Neural cell (in vitro differentiated cells): Measurements from ENCODE around the gene ANKRD29. TPM values are rescaled to one million over a fixed set of nuclear protein-coding genes. Genes with fewer than 3 reads are reported as not detected.

Experiments
- H2AFZ ChIP-seq: fragments of 200-600, 300-800 bp; sonication (generic), shearing (Covaris generic); 2 replicates; pipeline ENCODE4 v1.6.0; 2014; ENCODE audit warnings: low read depth, mild to moderate bottlenecking, antibody characterized with exemption, low read length, moderate library complexity
- H3F3A ChIP-seq: fragments of 200-600 bp; shearing (Covaris generic); 2 replicates; pipeline ENCODE4 v1.6.1; 2016; ENCODE audit warnings: mild to moderate bottlenecking, moderate library complexity, mixed read lengths, antibody characterized with exemption, low read length; ENCODE audit not compliant: insufficient read depth, poor library complexity, severe bottlenecking
- H3K27ac ChIP-seq: fragments of 200-600, 300-800 bp; sonication (generic), shearing (Covaris generic); 2 replicates; pipeline ENCODE4 v1.5.1; 2014; ENCODE audit warnings: mild to moderate bottlenecking, low read length, moderate library complexity
- H3K27me3 ChIP-seq: fragments of 300-800, 200-600 bp; sonication (generic), shearing (Covaris generic); 2 replicates; pipeline ENCODE4 v1.6.0; 2014; ENCODE audit warnings: mild to moderate bottlenecking, low read depth, low read length, moderate library complexity; ENCODE audit not compliant: insufficient read depth
- H3K36me3 ChIP-seq: fragments of 300-800, 200-600 bp; sonication (generic), shearing (Covaris generic); 2 replicates; pipeline ENCODE4 v1.5.1; 2014; ENCODE audit warnings: mild to moderate bottlenecking, antibody characterized with exemption, low read length, moderate library complexity; ENCODE audit not compliant: insufficient read depth
- H3K4me2 ChIP-seq: fragments of 300-800, 200-600 bp; sonication (generic), shearing (Covaris generic); 2 replicates; pipeline ENCODE4 v1.6.0; 2014; ENCODE audit warnings: mild to moderate bottlenecking, low read length
- H3K4me3 ChIP-seq: fragments of 300-800, 200-600 bp; sonication (generic), shearing (Covaris generic); 2 replicates; pipeline ENCODE4 v1.5.1; 2014; ENCODE audit warnings: mild to moderate bottlenecking, low read length, moderate library complexity
- H3K79me2 ChIP-seq: fragments of 200-600 bp; shearing (Covaris generic); replicated peaks from 2 replicates; pipeline ENCODE4 v1.6.0; 2014; ENCODE audit warnings: mild to moderate bottlenecking, low read length, moderate library complexity; ENCODE audit not compliant: insufficient read depth
- H3K9ac ChIP-seq: fragments of 300-800, 200-600 bp; sonication (generic), shearing (Covaris generic); 2 replicates; pipeline ENCODE4 v1.6.1; 2016; ENCODE audit warnings: mild to moderate bottlenecking, low read length, mixed read lengths
- H3K9me2 ChIP-seq: fragments of 200-600 bp; shearing (Covaris generic); 2 replicates; pipeline ENCODE4 v1.6.1; 2016; ENCODE audit warnings: mild to moderate bottlenecking, low read length, mixed read lengths; ENCODE audit not compliant: insufficient read depth
- H3K9me3 ChIP-seq: fragments of 200-600, 300-800 bp; sonication (generic), shearing (Covaris generic); 2 replicates; pipeline ENCODE4 v1.6.1; 2016; ENCODE audit warnings: mild to moderate bottlenecking, mixed run types, low read length, moderate library complexity, mixed read lengths
- H4K20me1 ChIP-seq: fragments of 200-600 bp; shearing (Covaris generic); 2 replicates; pipeline ENCODE4 v1.6.1; 2016; ENCODE audit warnings: mild to moderate bottlenecking, mixed run types; ENCODE audit not compliant: insufficient read depth
- EP300 ChIP-seq: fragments of 450-650 bp; conservative IDR thresholded peaks from 2 replicates; pipeline ENCODE4 v1.6.1; 2014; ENCODE audit warnings: antibody characterized with exemption, mild to moderate bottlenecking, moderate library complexity; ENCODE audit not compliant: poor library complexity, severe bottlenecking
- EZH2 ChIP-seq: fragments of 200-600, 300-800 bp; shearing (Covaris generic), sonication (generic); IDR thresholded peaks from 2 replicates; pipeline ENCODE4 v1.6.1; 2014; ENCODE audit warnings: antibody characterized with exemption, low read length, borderline replicate concordance, mild to moderate bottlenecking; ENCODE audit not compliant: insufficient read depth, poor library complexity, severe bottlenecking
- polyA plus RNA-seq: library from polyadenylated mRNA; depleted of rRNA; stranded (reverse); fragments of >200 nt; gene quantifications from 2 replicates; pipeline ENCODE4 v1.2.3, GENCODE V29; 2014
- small RNA-seq, 3 experiments: library from RNA; depleted of rRNA; stranded (forward); fragments of <200 nt; gene quantifications; one replicate each; pipeline ENCODE3, GENCODE V24; 2012
- TF ChIP-seq, protein P1 (sequence below): IDR thresholded peaks from 2 replicates; pipeline ENCODE4 v1.6.1; 2012; ENCODE audit warnings: borderline replicate concordance
- TF ChIP-seq, protein P2 (sequence below): fragments of 450-650 bp; IDR thresholded peaks from 2 replicates; pipeline ENCODE4 v1.5.1; 2014; ENCODE audit warnings: antibody characterized with exemption, mild to moderate bottlenecking, moderate library complexity; ENCODE audit not compliant: poor library complexity, severe bottlenecking

Gene ANKRD29
- polyA plus RNA-seq, 1 donor from 2014 or later, result 4.9 TPM

DNA sequence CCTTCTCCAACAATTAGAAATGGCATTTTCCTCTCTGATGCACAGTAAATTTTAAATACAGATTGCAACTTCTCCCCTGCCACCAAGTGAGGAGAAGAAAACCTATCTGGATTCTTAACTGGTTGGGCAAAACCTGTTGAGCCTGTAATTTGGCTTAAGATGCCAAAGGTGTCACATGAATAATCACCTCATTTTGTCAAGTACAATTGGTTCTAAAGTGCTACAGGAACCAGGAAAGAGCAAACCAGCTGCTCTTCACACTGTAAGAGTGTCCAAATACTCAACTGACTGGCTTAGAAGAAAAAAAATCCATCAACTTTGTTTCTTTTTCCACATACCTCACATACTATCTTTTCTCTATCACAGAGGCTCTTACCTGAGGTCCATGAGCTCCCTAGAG lies 111.8 kb downstream of the ANKRD29 start:
- Histone ChIP-seq H4K20me1 (no peaks in the 10 kb centered on the region), H3K4me2 (no peak overlapping the region), H3K27me3 (no peaks in the 10 kb centered on the region), H3K4me3 (no peak overlapping the region), H2AFZ (no peak overlapping the region), H3K9ac (no peak overlapping the region), H3K79me2 (no peaks in the 10 kb centered on the region), H3K9me3 (no peaks in the 10 kb centered on the region), H3F3A (no peaks in the 10 kb centered on the region), H3K27ac (no peak overlapping the region), H3K9me2 (no peaks in the 10 kb centered on the region), H3K36me3 (peaks cover 4% of the 10 kb centered on the region)
- TF ChIP-seq EP300, result no peak
- TF ChIP-seq, protein P1, sequence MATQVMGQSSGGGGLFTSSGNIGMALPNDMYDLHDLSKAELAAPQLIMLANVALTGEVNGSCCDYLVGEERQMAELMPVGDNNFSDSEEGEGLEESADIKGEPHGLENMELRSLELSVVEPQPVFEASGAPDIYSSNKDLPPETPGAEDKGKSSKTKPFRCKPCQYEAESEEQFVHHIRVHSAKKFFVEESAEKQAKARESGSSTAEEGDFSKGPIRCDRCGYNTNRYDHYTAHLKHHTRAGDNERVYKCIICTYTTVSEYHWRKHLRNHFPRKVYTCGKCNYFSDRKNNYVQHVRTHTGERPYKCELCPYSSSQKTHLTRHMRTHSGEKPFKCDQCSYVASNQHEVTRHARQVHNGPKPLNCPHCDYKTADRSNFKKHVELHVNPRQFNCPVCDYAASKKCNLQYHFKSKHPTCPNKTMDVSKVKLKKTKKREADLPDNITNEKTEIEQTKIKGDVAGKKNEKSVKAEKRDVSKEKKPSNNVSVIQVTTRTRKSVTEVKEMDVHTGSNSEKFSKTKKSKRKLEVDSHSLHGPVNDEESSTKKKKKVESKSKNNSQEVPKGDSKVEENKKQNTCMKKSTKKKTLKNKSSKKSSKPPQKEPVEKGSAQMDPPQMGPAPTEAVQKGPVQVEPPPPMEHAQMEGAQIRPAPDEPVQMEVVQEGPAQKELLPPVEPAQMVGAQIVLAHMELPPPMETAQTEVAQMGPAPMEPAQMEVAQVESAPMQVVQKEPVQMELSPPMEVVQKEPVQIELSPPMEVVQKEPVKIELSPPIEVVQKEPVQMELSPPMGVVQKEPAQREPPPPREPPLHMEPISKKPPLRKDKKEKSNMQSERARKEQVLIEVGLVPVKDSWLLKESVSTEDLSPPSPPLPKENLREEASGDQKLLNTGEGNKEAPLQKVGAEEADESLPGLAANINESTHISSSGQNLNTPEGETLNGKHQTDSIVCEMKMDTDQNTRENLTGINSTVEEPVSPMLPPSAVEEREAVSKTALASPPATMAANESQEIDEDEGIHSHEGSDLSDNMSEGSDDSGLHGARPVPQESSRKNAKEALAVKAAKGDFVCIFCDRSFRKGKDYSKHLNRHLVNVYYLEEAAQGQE, result no peak
- TF ChIP-seq, protein P2, sequence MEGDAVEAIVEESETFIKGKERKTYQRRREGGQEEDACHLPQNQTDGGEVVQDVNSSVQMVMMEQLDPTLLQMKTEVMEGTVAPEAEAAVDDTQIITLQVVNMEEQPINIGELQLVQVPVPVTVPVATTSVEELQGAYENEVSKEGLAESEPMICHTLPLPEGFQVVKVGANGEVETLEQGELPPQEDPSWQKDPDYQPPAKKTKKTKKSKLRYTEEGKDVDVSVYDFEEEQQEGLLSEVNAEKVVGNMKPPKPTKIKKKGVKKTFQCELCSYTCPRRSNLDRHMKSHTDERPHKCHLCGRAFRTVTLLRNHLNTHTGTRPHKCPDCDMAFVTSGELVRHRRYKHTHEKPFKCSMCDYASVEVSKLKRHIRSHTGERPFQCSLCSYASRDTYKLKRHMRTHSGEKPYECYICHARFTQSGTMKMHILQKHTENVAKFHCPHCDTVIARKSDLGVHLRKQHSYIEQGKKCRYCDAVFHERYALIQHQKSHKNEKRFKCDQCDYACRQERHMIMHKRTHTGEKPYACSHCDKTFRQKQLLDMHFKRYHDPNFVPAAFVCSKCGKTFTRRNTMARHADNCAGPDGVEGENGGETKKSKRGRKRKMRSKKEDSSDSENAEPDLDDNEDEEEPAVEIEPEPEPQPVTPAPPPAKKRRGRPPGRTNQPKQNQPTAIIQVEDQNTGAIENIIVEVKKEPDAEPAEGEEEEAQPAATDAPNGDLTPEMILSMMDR, result no peak
- no peak for TF ChIP-seq EZH2

Small RNA genes lying within 50 kb of the gene (small RNA-seq; reads per million reads assigned to genes)
- 0 to 1.2 (median 0) reads per million in 3 experiments for gene RF00019

Other genes with a start within 250 kb of the ANKRD29 start
- 73.0 and 109 TPM in 2 replicates for gene RIOK3, start 209.6 kb downstream of the ANKRD29 start, polyA plus RNA-seq
- 42.2 and 56.1 TPM in 2 replicates for gene RMC1, start 159.4 kb downstream of the ANKRD29 start, polyA plus RNA-seq
- gene NPC1, start 76.4 kb downstream of the ANKRD29 start, polyA plus RNA-seq, result 20.9 and 21.7 TPM in 2 replicates
- gene LAMA3, start 26.5 kb upstream of the ANKRD29 start, polyA plus RNA-seq, result 2.2 and 3.4 TPM in 2 replicates